ENCODE data around the gene CCNC.
"Not testable (repeated sequence)": the region's sequence is repeated elsewhere in the genome, so short reads cannot be mapped to it uniquely, and the experiment has no call there.

The CCNC gene

DNA sequence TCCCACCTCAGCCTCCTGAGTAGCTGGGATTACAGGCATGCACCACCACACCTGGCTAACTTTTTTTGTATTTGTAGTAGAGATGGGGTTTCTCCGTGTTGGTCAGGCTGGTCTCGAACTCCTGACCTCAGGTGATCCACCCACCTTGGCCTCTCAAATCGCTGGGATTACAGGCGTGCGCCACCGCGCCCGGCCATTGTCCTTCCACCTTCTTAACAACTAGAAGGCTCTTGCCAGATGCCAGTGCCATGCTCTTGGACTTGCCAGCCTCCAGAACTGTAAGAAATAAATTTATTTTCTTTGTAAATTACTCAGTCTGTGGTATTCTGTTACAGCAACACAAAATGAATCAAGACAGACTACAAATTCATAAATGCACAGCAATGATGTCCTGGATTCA, 26.2 kb upstream of the CCNC start:
- not testable (repeated sequence) for H3K27ac ChIP-seq (ENCODE audit: low read depth, low read length); H3K9ac ChIP-seq (ENCODE audit: low read depth, low read length); H3K4me3 ChIP-seq (ENCODE audit: low read length); H3K36me3 ChIP-seq (ENCODE audit: insufficient read depth, low read length); H3K4me1 ChIP-seq (ENCODE audit: insufficient read depth, low read length); H3K9me3 ChIP-seq (ENCODE audit: insufficient read depth, low read depth, low read length)
- WGBS, result 87% methylated on average over 8 of the region's 8 CpGs
- H3K27me3 ChIP-seq (ENCODE audit: insufficient read depth, low read length), result peaks cover 100% of the 10 kb centered on the region

DNA sequence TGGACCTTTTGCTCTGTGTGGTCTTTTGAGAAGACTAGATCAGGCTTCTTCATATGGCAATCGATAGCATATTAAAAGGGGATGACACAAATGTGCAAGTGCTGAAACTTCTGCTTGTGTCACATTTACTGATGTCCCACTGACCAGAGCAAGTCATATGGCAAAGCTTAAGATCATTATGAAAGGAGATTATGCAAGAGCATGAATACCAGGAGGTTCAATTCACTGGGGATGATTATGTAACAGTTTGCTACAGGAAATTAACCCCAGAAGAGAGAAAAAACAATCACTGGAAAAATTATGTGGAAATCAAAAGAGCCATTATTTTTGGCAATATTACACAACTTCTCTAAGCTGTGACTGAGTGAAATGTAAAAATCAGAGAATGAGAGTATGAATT, 24.4 kb upstream of the CCNC start:
- no peak overlapping the region for H3K4me3 ChIP-seq (ENCODE audit: low read length)
- no peaks in the 10 kb centered on the region for H3K36me3 ChIP-seq (ENCODE audit: insufficient read depth, low read length)
- H3K9me3 ChIP-seq (ENCODE audit: insufficient read depth, low read depth, low read length), result no peaks in the 10 kb centered on the region
- whole genome bisulfite sequencing, result 74% methylated on average over 1 of the region's 1 CpG
- H3K27ac ChIP-seq (ENCODE audit: low read depth, low read length), result no peak overlapping the region
- no peak overlapping the region for H3K9ac ChIP-seq (ENCODE audit: low read depth, low read length)
- H3K27me3 ChIP-seq (ENCODE audit: insufficient read depth, low read length), result peaks cover 100% of the 10 kb centered on the region
- 0 out of 2 replicates have a peak, but pooled peaks cover 5% of the 10 kb centered on the region for H3K4me1 ChIP-seq (ENCODE audit: insufficient read depth, low read length)

DNA sequence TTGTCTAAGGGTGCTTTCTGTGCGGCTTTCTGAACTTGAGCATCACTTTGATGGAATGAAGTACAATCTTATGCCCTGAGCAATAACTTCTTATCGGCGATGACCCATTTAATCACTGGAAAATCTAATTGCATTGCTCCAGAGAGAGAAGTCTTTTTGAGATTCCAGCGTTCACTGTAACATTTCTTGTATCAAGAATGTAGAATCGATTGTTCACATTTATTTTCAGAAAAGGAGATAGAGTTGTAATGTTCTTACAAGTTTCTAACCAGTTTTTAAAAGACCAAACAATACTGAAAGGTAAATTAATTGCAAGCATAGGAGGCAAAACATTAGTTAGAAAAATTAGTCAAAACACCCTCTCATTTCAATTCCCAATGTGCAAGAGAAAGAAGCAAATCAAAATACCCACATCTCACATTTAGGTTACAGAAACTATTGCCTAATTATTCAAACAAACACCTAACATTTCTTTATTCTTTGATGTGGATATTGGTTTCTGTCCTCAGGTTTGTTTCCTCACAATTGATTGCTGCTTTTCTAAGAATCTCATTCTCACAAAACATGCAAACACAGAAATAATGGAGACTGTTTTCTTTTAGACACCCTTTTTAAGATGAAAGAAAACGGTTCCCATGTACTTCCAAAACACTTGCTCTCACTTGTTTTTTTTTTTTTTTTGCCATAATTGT, 23.4 kb upstream of the CCNC start:
- H3K4me3 ChIP-seq (ENCODE audit: low read length), result no peak overlapping the region
- H3K36me3 ChIP-seq (ENCODE audit: insufficient read depth, low read length), result no peaks in the 10 kb centered on the region
- no peak overlapping the region for H3K9ac ChIP-seq (ENCODE audit: low read depth, low read length)
- H3K27ac ChIP-seq (ENCODE audit: low read depth, low read length), result no peak overlapping the region
- H3K4me1 ChIP-seq (ENCODE audit: insufficient read depth, low read length), result 0 out of 2 replicates have a peak, but pooled peaks cover 5% of the 10 kb centered on the region
- no peaks in the 10 kb centered on the region for H3K9me3 ChIP-seq (ENCODE audit: insufficient read depth, low read depth, low read length)
- 35% methylated on average over 5 of the region's 6 CpGs for WGBS
- H3K27me3 ChIP-seq (ENCODE audit: insufficient read depth, low read length), result peaks cover 100% of the 10 kb centered on the region

DNA sequence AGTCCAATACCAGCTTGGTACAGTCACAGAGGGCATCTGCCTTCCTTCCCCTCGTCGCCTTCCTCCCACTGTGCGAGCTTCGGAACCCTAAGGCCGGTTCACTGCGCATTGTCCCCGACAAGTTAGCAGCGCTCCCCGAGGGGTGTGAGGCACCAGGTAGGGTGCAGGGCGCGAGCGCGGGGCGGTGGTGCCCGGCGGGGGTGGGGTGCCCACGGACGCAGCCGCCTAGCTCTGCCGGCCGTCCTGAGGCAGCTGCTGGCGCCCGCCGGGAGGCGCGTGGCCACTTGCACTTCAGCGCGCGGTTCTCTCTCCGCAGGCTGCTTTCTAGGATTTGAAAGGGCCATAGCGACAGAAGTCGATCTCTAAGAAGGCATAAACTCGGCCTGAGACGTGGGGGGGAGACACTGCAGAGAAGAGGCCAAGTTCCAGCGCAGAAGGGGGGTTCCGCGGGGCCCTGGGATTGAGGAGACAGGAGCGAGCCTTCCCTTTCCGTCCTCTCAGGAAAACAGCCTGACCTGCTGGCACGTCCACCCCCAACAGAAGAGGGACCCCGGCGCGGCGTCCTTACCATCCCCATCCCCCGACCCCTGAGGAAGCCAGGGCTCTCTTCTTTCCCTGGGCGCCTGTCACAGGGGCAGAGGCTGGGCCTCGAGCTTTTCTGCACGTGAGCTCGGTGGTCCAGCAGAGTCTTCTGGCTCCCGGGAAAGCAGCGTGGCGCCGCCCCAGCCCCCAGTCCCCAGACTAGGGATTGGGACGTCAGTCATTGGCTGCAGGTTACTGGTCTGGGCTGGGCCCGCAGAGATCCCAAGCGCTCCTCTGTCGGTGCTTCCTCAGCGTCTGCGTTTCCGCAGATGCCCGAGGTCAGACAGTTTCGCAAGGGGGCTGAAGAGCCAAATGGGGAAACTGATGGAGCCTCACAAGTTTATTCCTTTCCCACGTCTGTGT, 22.5 kb upstream of the CCNC start:
- 3% methylated on average over 63 of the region's 63 CpGs for WGBS
- H3K27me3 ChIP-seq (ENCODE audit: insufficient read depth, low read length), result peaks cover 100% of the 10 kb centered on the region
- H3K9me3 ChIP-seq (ENCODE audit: insufficient read depth, low read depth, low read length), result no peaks in the 10 kb centered on the region
- H3K36me3 ChIP-seq (ENCODE audit: insufficient read depth, low read length), result no peaks in the 10 kb centered on the region
- H3K27ac ChIP-seq (ENCODE audit: low read depth, low read length), result no peak overlapping the region
- H3K4me1 ChIP-seq (ENCODE audit: insufficient read depth, low read length), result 0 out of 2 replicates have a peak, but pooled peaks cover 5% of the 10 kb centered on the region
- H3K4me3 ChIP-seq (ENCODE audit: low read length), result no peak overlapping the region; the same call in 1 of the 2 replicates
- no peak overlapping the region for H3K9ac ChIP-seq (ENCODE audit: low read depth, low read length)

DNA sequence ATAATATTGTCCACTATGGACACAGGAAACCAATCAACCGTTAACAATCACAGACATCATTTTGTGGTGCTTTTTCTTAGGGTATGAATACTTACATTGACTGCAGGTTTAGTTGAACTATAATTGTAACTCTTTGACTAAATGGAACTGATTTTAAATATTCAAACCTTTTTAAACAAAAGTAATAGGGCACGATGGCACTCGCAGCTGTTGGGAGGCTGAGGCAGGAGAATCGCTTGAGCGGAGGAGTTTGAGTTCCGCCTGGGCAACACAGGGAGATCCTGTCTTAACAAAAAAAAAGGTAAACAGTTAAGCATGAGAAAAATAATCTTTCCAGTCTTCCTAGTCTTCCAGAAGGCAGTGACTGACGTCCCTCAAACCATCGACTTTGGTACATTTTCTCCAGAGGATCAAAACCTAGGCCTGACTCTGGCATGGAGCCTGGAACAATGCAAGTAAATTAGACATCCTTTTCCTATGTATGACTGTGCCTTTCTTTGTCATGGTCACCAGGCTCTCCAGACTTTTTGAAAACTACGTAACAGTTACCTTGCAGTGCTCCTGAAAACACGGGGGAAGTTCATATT, 21.5 kb upstream of the CCNC start:
- Histone ChIP-seq H3K27me3 (ENCODE audit: insufficient read depth, low read length) (peaks cover 100% of the 10 kb centered on the region), H3K27ac (ENCODE audit: low read depth, low read length) (no peak overlapping the region), H3K9me3 (ENCODE audit: insufficient read depth, low read depth, low read length) (no peaks in the 10 kb centered on the region), H3K4me1 (ENCODE audit: insufficient read depth, low read length) (0 out of 2 replicates have a peak, but pooled peaks cover 5% of the 10 kb centered on the region), H3K4me3 (ENCODE audit: low read length) (no peak overlapping the region), H3K36me3 (ENCODE audit: insufficient read depth, low read length) (no peaks in the 10 kb centered on the region), H3K9ac (ENCODE audit: low read depth, low read length) (no peak overlapping the region)
- WGBS, result 22% methylated on average over 9 of the region's 10 CpGs

DNA sequence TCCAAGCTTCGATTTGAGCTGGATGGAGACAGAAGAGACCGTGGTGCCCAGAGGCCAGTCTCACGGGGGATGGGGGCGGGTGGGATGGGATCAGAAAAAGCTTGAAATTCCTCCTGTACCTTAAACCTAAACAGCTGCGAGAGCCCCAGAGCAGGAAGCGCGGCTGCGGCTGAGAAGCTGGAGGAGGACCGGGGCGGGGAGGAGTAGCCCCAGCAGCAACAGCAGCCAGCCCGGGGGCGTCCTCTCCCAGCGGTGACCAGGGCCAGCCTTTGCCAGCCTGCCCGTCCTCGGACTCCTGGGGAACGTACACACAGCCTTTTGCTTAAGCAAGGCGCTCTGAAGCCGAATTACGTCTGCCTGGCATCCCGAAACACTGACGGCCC, 20.8 kb upstream of the CCNC start:
- H3K9me3 ChIP-seq (ENCODE audit: insufficient read depth, low read depth, low read length), result no peaks in the 10 kb centered on the region
- H3K27ac ChIP-seq (ENCODE audit: low read depth, low read length), result no peak overlapping the region
- H3K4me3 ChIP-seq (ENCODE audit: low read length), result peak overlapping the region; percentile 54
- peaks cover 100% of the 10 kb centered on the region for H3K27me3 ChIP-seq (ENCODE audit: insufficient read depth, low read length)
- no peak overlapping the region for H3K9ac ChIP-seq (ENCODE audit: low read depth, low read length)
- no peaks in the 10 kb centered on the region for H3K36me3 ChIP-seq (ENCODE audit: insufficient read depth, low read length)
- 4% methylated on average over 20 of the region's 21 CpGs for WGBS
- 0 out of 2 replicates have a peak, but pooled peaks cover 5% of the 10 kb centered on the region for H3K4me1 ChIP-seq (ENCODE audit: insufficient read depth, low read length)

DNA sequence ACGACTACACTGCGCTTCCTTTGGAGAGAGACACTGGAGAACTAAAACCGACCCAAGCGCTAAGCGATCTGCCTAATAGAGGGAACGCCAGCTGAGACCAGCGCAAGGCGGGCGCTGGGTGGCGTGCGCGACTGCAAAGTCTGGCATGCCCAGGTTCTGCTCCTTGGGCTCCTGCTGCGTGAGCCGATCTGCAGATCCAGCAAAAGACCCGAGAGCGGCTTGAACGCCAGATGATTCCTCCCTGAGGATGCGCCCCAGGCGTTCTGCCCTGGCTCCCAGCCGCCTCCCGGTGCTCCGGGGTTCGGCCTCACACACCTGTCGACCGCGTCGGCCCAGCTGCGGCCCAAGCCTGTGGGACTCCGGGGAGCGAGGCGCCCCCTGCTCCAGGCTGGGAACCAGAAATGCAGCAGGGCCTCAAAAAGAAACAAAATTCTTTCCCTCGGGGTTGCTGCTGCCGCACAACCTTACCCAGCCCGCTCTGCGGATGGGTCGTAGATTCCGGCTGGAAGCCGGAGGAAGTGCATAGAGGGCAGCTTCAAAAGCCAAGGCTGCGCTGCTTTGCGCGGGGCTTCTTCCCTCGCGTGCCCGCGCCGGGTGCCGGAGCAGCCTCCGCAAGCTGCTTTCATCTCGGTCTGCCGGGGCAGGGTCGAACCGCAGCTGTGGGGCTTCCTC, 20.3 kb upstream of the CCNC start:
- H3K4me3 ChIP-seq (ENCODE audit: low read length), result peak overlapping the region; percentile 54
- 0 out of 2 replicates have a peak, but pooled peaks cover 5% of the 10 kb centered on the region for H3K4me1 ChIP-seq (ENCODE audit: insufficient read depth, low read length)
- WGBS, result 1% methylated on average over 52 of the region's 52 CpGs
- peaks cover 98% of the 10 kb centered on the region for H3K27me3 ChIP-seq (ENCODE audit: insufficient read depth, low read length)
- H3K9ac ChIP-seq (ENCODE audit: low read depth, low read length), result no peak overlapping the region
- H3K36me3 ChIP-seq (ENCODE audit: insufficient read depth, low read length), result no peaks in the 10 kb centered on the region
- no peaks in the 10 kb centered on the region for H3K9me3 ChIP-seq (ENCODE audit: insufficient read depth, low read depth, low read length)
- no peak overlapping the region for H3K27ac ChIP-seq (ENCODE audit: low read depth, low read length)

DNA sequence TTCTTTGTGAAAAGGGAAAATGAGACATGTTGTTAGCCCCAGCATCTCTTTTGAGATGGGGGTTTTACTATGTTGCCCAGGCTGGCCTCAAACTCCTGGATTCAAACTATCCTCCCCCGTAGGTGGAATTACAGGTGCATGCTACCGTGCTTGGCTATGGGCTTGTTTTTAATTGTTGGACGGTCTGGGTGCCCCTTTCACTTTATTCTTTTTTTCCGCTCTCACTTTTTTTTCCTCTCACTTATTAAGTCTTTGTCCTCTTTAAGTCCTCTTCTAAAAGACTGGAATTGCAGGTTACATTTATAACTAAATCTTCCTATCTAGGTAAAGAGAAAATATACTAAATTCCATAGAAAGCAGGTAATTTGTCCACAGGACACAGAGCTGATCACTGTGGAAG, 19.3 kb upstream of the CCNC start:
- Histone ChIP-seq H3K36me3 (ENCODE audit: insufficient read depth, low read length) (no peaks in the 10 kb centered on the region), H3K9me3 (ENCODE audit: insufficient read depth, low read depth, low read length) (no peaks in the 10 kb centered on the region), H3K27me3 (ENCODE audit: insufficient read depth, low read length) (peaks cover 98% of the 10 kb centered on the region), H3K4me3 (ENCODE audit: low read length) (no peak overlapping the region), H3K4me1 (ENCODE audit: insufficient read depth, low read length) (0 out of 2 replicates have a peak, but pooled peaks cover 5% of the 10 kb centered on the region), H3K9ac (ENCODE audit: low read depth, low read length) (no peak overlapping the region), H3K27ac (ENCODE audit: low read depth, low read length) (no peak overlapping the region)
- WGBS, result 69% methylated on average over 4 of the region's 4 CpGs

DNA sequence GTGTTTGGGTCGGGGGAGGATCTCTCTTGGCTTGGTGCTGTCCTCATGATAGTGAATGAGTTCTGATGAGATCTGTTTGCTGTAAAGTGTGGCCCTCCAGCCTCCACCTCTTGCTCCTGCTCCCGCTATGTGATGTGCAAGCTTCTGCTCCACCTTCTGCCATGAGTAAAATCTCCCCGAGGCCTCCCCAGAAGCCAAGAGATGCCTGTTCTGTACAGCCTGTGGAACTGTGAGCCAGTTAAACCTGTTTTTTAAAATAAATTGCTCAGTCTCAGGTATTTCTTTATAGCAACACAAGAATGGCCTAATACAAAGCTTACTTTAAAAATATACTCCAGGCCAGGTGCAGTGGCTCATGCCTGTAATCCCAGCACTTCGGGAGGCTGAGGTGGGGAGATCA, 11.3 kb upstream of the CCNC start:
- 83% methylated on average over 4 of the region's 4 CpGs for WGBS
- no peak overlapping the region for H3K4me3 ChIP-seq (ENCODE audit: low read length)
- no peaks in the 10 kb centered on the region for H3K9me3 ChIP-seq (ENCODE audit: insufficient read depth, low read depth, low read length)
- no peak overlapping the region for H3K9ac ChIP-seq (ENCODE audit: low read depth, low read length)
- H3K27me3 ChIP-seq (ENCODE audit: insufficient read depth, low read length), result peaks cover 64% of the 10 kb centered on the region
- no peaks in the 10 kb centered on the region for H3K36me3 ChIP-seq (ENCODE audit: insufficient read depth, low read length)
- no peak overlapping the region for H3K27ac ChIP-seq (ENCODE audit: low read depth, low read length)
- no peaks in the 10 kb centered on the region for H3K4me1 ChIP-seq (ENCODE audit: insufficient read depth, low read length)

DNA sequence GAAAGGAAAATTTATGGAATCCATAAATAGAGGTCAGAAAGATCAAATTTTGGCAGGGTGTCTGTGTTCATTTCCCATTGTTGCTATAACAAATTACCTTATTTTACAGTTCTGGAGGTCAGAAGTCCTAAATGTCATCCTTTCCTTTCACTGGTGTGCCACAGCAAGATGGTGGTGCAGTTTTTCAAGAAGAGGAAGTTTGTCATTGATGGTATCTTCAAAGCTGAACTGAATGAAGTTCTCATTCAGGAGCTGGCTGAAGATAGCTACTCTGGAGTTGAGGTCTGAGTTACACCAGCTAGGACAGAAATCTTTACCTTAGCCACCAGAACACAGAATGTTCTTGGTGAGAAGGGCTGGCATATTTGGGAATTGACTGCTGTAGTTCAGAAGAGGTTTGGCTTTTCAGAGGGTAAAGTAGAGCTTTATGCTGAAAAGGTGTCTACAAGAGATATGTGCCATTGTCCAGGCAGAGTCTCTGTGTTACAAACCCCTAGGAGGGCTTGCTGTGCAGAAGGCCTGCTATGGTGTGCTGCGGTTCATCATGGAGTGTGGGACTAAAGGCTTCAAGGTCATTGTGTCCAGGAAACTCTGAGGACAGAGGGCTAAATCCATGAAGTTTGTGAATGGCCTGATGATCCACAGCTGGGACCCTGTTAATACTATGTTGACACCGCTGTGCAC, 7.2 kb upstream of the CCNC start:
- whole genome bisulfite sequencing, result 92% methylated on average over 2 of the region's 2 CpGs
- H3K27ac ChIP-seq (ENCODE audit: low read depth, low read length), result no peak overlapping the region

More for the DNA sequence above, 7.2 kb upstream of the CCNC start:
- Histone ChIP-seq H3K9me3 (ENCODE audit: insufficient read depth, low read depth, low read length) (no peaks in the 10 kb centered on the region), H3K27me3 (ENCODE audit: insufficient read depth, low read length) (peaks cover 38% of the 10 kb centered on the region), H3K4me1 (ENCODE audit: insufficient read depth, low read length) (no peaks in the 10 kb centered on the region), H3K36me3 (ENCODE audit: insufficient read depth, low read length) (no peaks in the 10 kb centered on the region), H3K4me3 (ENCODE audit: low read length) (no peak overlapping the region), H3K9ac (ENCODE audit: low read depth, low read length) (no peak overlapping the region)
